Measurements from ENCODE around the gene DDC. TPM values are rescaled to one million over a fixed set of nuclear protein-coding genes. Genes with fewer than 3 reads are reported as not detected.
A peak's percentile ranks its signal among the peaks of the same experiment; 100 is the strongest.

Gene DDC
- total RNA-seq, 2 donors from 2014 or later: 6.6 to 17.1 TPM

DNA sequence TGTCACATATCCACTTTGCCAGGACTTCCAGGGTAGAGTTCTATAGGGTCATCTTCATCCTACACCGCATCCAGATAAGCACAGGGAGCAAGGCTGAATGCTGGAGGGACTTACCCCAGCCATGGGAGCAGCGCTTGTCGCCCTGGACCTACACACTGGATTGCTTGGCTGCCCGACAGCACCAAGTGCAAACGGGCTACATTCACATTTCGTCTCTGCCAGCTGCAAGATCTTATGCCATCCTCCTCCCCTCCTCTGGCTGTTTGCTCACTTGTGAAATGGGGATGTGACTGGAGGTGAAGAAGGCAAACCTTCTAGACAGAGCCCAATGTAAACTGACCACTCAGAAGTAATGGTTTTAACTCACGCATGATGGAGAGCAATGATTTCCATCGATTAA, 1.0 kb downstream of the DDC start:
- no peak for TF ChIP-seq POLR2A (IDR thresholded peaks at IDR 0.05)
- TF ChIP-seq, protein P1, sequence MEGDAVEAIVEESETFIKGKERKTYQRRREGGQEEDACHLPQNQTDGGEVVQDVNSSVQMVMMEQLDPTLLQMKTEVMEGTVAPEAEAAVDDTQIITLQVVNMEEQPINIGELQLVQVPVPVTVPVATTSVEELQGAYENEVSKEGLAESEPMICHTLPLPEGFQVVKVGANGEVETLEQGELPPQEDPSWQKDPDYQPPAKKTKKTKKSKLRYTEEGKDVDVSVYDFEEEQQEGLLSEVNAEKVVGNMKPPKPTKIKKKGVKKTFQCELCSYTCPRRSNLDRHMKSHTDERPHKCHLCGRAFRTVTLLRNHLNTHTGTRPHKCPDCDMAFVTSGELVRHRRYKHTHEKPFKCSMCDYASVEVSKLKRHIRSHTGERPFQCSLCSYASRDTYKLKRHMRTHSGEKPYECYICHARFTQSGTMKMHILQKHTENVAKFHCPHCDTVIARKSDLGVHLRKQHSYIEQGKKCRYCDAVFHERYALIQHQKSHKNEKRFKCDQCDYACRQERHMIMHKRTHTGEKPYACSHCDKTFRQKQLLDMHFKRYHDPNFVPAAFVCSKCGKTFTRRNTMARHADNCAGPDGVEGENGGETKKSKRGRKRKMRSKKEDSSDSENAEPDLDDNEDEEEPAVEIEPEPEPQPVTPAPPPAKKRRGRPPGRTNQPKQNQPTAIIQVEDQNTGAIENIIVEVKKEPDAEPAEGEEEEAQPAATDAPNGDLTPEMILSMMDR (IDR thresholded peaks at IDR 0.05): no peak
- peak in 2 of 4 donors; percentile 42 to 45 for DNase-seq
- Histone ChIP-seq H3K4me3 (no peak overlapping the region), H3K4me1 (peaks cover 24% of the 10 kb centered on the region), H3K27ac (peak overlapping the region; percentile 53 to 64 (median 57)), H3K27me3 (no peaks in the 10 kb centered on the region), H3K9me3 (no peaks in the 10 kb centered on the region), H3K36me3 (replicated peaks in 1 of 2; ENCODE audit: insufficient read depth in 1 of 2, low read depth in 2 of 2) (no peaks in the 10 kb centered on the region)
- ATAC-seq: no peak
- intact Hi-C loops (cut with DNase I): no loop called here
- WGBS, 2 donors: 45 to 72% methylated on average over 8 of the region's 8 CpGs

DNA sequence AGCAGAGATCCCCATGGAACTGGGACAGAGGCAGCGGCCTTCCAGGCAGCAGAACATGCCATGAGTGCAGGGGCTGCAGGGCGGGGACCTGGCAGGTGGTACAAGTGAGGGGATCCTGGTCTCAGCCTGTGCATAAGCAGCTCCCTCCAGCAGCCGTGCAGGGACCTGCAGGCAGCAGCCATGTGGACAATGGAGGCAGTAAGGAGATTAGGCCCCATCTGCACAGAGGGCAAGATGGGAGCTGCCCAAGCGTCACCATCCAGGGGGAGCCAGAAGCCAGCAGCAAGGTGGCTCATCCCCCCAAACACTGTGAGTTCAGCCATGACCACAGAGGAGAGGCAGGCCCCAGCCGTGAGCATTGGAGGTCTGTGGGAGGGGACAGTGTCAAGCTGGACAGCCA, 3.1 kb downstream of the DDC start:
- Histone ChIP-seq H3K36me3 (replicated peaks in 1 of 2; ENCODE audit: insufficient read depth in 1 of 2, low read depth in 2 of 2) (no peaks in the 10 kb centered on the region), H3K27me3 (no peaks in the 10 kb centered on the region), H3K9me3 (no peaks in the 10 kb centered on the region), H3K4me3 (no peak overlapping the region), H3K27ac (no peak overlapping the region), H3K4me1 (peaks cover 34% of the 10 kb centered on the region)
- WGBS, 2 donors: 80 to 90% methylated on average over 2 to 3 of the region's 5 CpGs
- TF ChIP-seq, protein P1 (IDR thresholded peaks at IDR 0.05): no peak
- TF ChIP-seq POLR2A (IDR thresholded peaks at IDR 0.05): no peak
- intact Hi-C loops (cut with DNase I): no loop called here
- DNase-seq (no peak), ATAC-seq (no peak)

DNA sequence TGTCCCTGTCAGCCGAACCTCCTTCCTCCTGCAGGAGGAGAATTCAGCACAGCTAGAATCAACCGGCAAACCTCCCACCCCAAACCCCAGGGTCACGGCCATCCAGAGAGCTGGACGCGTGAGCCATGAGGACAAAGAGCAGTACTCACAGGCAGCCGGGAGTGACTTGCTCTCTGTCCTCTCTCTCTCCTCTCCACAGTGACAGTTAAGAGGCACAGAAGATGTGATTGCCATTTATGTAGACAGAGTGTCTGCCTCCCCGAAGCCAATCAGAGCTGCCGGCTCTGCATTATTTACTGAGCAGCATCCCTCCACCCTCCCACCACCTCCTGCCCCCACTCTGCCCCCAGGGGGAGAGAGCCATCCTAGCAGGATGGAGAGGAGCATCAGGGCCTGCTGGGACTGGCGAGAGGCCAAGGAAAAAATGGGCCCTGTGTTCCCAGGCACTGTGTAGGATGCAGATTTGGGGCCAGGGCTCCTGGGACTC, 4.3 kb downstream of the DDC start:
- H3K9me3 ChIP-seq: no peaks in the 10 kb centered on the region
- no peaks in the 10 kb centered on the region for H3K27me3 ChIP-seq
- intact Hi-C loops (cut with DNase I): no loop called here
- DNase-seq (peak in 2 of 4 donors; percentile 18 to 26), ATAC-seq (no peak)
- H3K27ac ChIP-seq: no peak overlapping the region
- WGBS, 2 donors: 45 to 49% methylated on average over 9 of the region's 9 CpGs
- no peak overlapping the region for H3K4me3 ChIP-seq
- H3K36me3 ChIP-seq (replicated peaks in 1 of 2; ENCODE audit: insufficient read depth in 1 of 2, low read depth in 2 of 2): no peaks in the 10 kb centered on the region
- peaks cover 38% of the 10 kb centered on the region for H3K4me1 ChIP-seq
- TF ChIP-seq, protein P1 (IDR thresholded peaks at IDR 0.05): no peak
- no peak for TF ChIP-seq POLR2A (IDR thresholded peaks at IDR 0.05)

DNA sequence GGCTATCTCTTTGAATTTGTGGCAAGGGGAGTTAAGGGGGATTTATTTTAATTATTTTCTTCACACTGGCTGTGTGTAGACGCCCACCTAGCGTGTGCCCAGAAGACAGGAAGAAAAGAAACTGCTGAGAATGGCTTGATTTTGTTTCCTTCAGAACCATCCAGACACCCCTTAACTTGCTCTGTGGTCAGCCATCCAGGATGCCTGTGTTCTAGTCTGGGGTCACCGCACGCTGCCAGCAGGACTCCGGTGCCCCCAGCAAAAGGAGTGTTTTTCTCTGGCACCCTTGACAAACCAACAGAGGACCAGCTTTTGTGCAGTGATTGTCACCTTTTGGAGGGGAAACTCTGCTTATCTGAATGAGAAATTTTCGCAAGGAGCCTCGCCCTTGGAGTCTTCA, 5.3 kb downstream of the DDC start:
- no peak for ATAC-seq
- TF ChIP-seq, protein P1 (IDR thresholded peaks at IDR 0.05): no peak
- TF ChIP-seq POLR2A (IDR thresholded peaks at IDR 0.05): no peak

DNA sequence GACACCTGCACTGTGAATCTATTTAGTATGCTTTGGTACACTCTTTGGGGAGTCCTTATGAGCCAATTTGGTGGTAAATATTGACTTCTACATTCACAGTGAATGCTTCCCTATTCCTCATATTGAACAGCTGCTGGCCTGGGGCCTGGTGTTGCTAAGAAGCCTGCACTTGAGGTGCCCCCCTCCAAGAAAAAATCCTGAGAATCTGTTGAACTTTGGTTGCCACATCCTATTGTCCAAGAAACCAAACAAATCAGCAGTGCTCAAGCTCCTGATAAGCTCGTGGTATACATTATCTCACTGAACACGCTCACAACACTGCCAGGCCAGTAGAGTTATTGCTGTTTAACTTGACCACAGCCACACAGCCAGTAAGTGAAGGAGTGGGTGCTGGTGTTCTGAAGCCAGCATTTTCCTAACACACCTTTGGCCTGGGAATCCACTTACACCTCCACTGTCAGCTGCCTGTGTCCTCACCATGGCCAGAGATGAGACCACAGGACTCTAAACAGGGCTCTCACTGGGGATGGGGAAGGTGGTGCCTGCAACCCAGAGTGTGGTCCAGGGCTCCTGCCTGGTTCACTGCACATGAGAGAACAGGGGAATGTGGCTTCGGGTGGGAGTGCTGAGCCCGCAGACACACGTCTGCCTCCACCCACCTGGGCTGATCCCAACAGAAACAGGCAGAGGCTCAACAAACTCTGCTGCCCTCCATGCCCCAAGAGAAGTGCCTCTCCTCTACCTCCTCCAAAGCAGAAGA, 6.7 kb downstream of the DDC start:
- Histone ChIP-seq H3K36me3 (replicated peaks in 1 of 2; ENCODE audit: insufficient read depth in 1 of 2, low read depth in 2 of 2) (no peaks in the 10 kb centered on the region), H3K4me1 (peaks cover 43% of the 10 kb centered on the region), H3K27ac (no peak overlapping the region), H3K9me3 (no peaks in the 10 kb centered on the region), H3K27me3 (no peaks in the 10 kb centered on the region), H3K4me3 (no peak overlapping the region)
- intact Hi-C loops (cut with DNase I): no loop called here
- DNase-seq (no peak), ATAC-seq (peak; percentile 30)
- no peak for TF ChIP-seq POLR2A (IDR thresholded peaks at IDR 0.05)
- TF ChIP-seq, protein P1 (IDR thresholded peaks at IDR 0.05): no peak
- 51 to 67% methylated on average over 4 to 5 of the region's 5 CpGs for WGBS, 2 donors

More for the DNA sequence above, 5.3 kb downstream of the DDC start:
- Histone ChIP-seq H3K9me3 (no peaks in the 10 kb centered on the region), H3K36me3 (replicated peaks in 1 of 2; ENCODE audit: insufficient read depth in 1 of 2, low read depth in 2 of 2) (no peaks in the 10 kb centered on the region), H3K27me3 (no peaks in the 10 kb centered on the region), H3K4me3 (no peak overlapping the region), H3K27ac (no peak overlapping the region), H3K4me1 (peaks cover 35% of the 10 kb centered on the region)
- intact Hi-C loops (cut with DNase I): no loop called here
- DNase-seq: no peak
- WGBS, 2 donors: 77 to 96% methylated on average over 7 of the region's 7 CpGs
